Suprapubic skin (tissue), 4 donors: Measurements from ENCODE around the gene SIVA1. TPM values are rescaled to one million over a fixed set of nuclear protein-coding genes. Genes with fewer than 3 reads are reported as not detected.
"Not testable (repeated sequence)": the region's sequence is repeated elsewhere in the genome, so short reads cannot be mapped to it uniquely, and the experiment has no call there.

ENCODE experiments used
- DNase-seq, 2 donors: peaks; one replicate each; pipeline ENCODE4 v3.0.0-alpha.2; 2019; ENCODE audit warnings: low spot score in 2 of 2
- H3K27ac ChIP-seq: fragments of 200-600 bp; sonication (generic); one replicate; pipeline ENCODE4 v1.5.1; 2019
- H3K27me3 ChIP-seq: fragments of 200-600 bp; sonication (generic); one replicate; pipeline ENCODE4 v1.5.1; 2019
- H3K36me3 ChIP-seq: fragments of 200-600 bp; sonication (generic); one replicate; pipeline ENCODE4 v1.5.1; 2019
- H3K4me1 ChIP-seq: fragments of 200-600 bp; sonication (generic); one replicate; pipeline ENCODE4 v1.5.1; 2019
- H3K4me3 ChIP-seq: fragments of 200-600 bp; sonication (generic); one replicate; pipeline ENCODE4 v1.5.1; 2019; ENCODE audit warnings: mild to moderate bottlenecking
- H3K9me3 ChIP-seq: fragments of 200-600 bp; sonication (generic); one replicate; pipeline ENCODE4 v1.5.1; 2019
- CTCF ChIP-seq, 2 donors: fragments of 200-600 bp in 1 of 2; fragments of 450-650 bp in 1 of 2; sonication (generic) in 1 of 2; IDR thresholded peaks; one replicate each; pipeline ENCODE4 v1.5.1; 2016 to 2019; ENCODE audit warnings: antibody characterized with exemption in 2 of 2, mild to moderate bottlenecking in 1 of 2, moderate library complexity in 1 of 2
- EP300 ChIP-seq: sonication (generic); formaldehyde crosslinking; IDR thresholded peaks from one replicate; pipeline ENCODE4 v1.6.1; 2017; ENCODE audit warnings: antibody characterized with exemption
- POLR2A ChIP-seq, 2 donors: fragments of 450-650 bp; IDR thresholded peaks; one replicate each; pipeline ENCODE4 v1.6.1; 2017; ENCODE audit warnings: antibody characterized with exemption in 2 of 2, mild to moderate bottlenecking in 2 of 2, moderate library complexity in 2 of 2
- POLR2AphosphoS5 ChIP-seq, 3 donors: sonication (generic); formaldehyde crosslinking; IDR thresholded peaks; one replicate each; pipeline ENCODE4 v1.6.1; 2017; ENCODE audit warnings: antibody characterized with exemption in 3 of 3
- WGBS: methylation state at CpG from one replicate; pipeline ENCODE4 v1.1.5; 2018; 5-methylcytosine and 5-hydroxymethylcytosine counted together
- total RNA-seq, 4 donors: library from RNA; depleted of rRNA; stranded (reverse); fragments of >200 nt; gene quantifications; one replicate each; pipeline ENCODE4 v1.1.0, GENCODE V29; 2016

Gene SIVA1
- total RNA-seq, 4 donors from 2014 or later, result 94.0 to 159 (median 142) TPM

- Histone ChIP-seq H3K4me1 (peaks cover 29% of the 10 kb centered on the region), H3K27ac (no peak overlapping the region), H3K4me3 (peak overlapping the region; percentile 80), H3K36me3 (no peaks in the 10 kb centered on the region), H3K9me3 (no peaks in the 10 kb centered on the region), H3K27me3 (no peaks in the 10 kb centered on the region)
- no peak for TF ChIP-seq POLR2AphosphoS5 (IDR thresholded peaks at IDR 0.05)
- no peak for TF ChIP-seq POLR2A (IDR thresholded peaks at IDR 0.05)
- TF ChIP-seq CTCF (IDR thresholded peaks at IDR 0.05), result peak in 1 of 2 donors; percentile 6
- DNase-seq, result no peak
- WGBS, result 43% methylated on average over 11 of the region's 24 CpGs
Observed at GRCh38 chr14:104724981-104725771, 27.8 kb upstream of the SIVA1 start.

GRCh38 chr14:104725772-104726548 is 27.0 kb upstream of the SIVA1 start:
- Histone ChIP-seq H3K27ac (no peak overlapping the region), H3K36me3 (no peaks in the 10 kb centered on the region), H3K4me1 (peaks cover 29% of the 10 kb centered on the region), H3K4me3 (no peak overlapping the region), H3K9me3 (no peaks in the 10 kb centered on the region), H3K27me3 (no peaks in the 10 kb centered on the region)
- TF ChIP-seq EP300 (no peak), POLR2A (IDR thresholded peaks at IDR 0.05) (no peak), POLR2AphosphoS5 (IDR thresholded peaks at IDR 0.05) (no peak), CTCF (IDR thresholded peaks at IDR 0.05) (no peak)
- 77% methylated on average over 11 of the region's 25 CpGs for WGBS
- DNase-seq, result no peak

- Histone ChIP-seq H3K36me3 (no peaks in the 10 kb centered on the region), H3K27me3 (no peaks in the 10 kb centered on the region), H3K9me3 (no peaks in the 10 kb centered on the region), H3K27ac (no peak overlapping the region), H3K4me3 (no peak overlapping the region), H3K4me1 (peaks cover 34% of the 10 kb centered on the region)
- TF ChIP-seq CTCF (IDR thresholded peaks at IDR 0.05) (no peak), EP300 (no peak), POLR2AphosphoS5 (IDR thresholded peaks at IDR 0.05) (no peak), POLR2A (IDR thresholded peaks at IDR 0.05) (no peak)
- 78% methylated on average over 19 of the region's 21 CpGs for whole genome bisulfite sequencing
- DNase-seq, result no peak
Observed at GRCh38 chr14:104726600-104727451, 26.1 kb upstream of the SIVA1 start.

- Histone ChIP-seq H3K36me3 (no peaks in the 10 kb centered on the region), H3K4me3 (no peak overlapping the region), H3K9me3 (no peaks in the 10 kb centered on the region), H3K4me1 (peaks cover 40% of the 10 kb centered on the region), H3K27me3 (no peaks in the 10 kb centered on the region), H3K27ac (no peak overlapping the region)
- 88% methylated on average over 9 of the region's 17 CpGs for WGBS
- TF ChIP-seq POLR2A (IDR thresholded peaks at IDR 0.05), result no peak
- no peak for TF ChIP-seq POLR2AphosphoS5 (IDR thresholded peaks at IDR 0.05)
- no peak for TF ChIP-seq EP300
- TF ChIP-seq CTCF (IDR thresholded peaks at IDR 0.05), result no peak
- no peak for DNase-seq
Observed at GRCh38 chr14:104728631-104729030, 24.3 kb upstream of the SIVA1 start.

GRCh38 chr14:104729176-104729834 is 23.6 kb upstream of the SIVA1 start:
- not testable (repeated sequence) for H3K36me3 ChIP-seq, H3K27ac ChIP-seq, H3K4me3 ChIP-seq, DNase-seq, H3K27me3 ChIP-seq, H3K9me3 ChIP-seq
- H3K4me1 ChIP-seq, result peaks cover 38% of the 10 kb centered on the region
- WGBS, result 94% methylated on average over 36 of the region's 73 CpGs
